HUES6 (cell line): ENCODE data around the gene ZNF407.
"Not testable (repeated sequence)": the region's sequence is repeated elsewhere in the genome, so short reads cannot be mapped to it uniquely, and the experiment has no call there.

Source experiments
- H3K27ac ChIP-seq: 2 replicates; pipeline ENCODE4 v1.7.0; 2013; ENCODE audit warnings: low read depth, mild to moderate bottlenecking, low read length, inconsistent platforms
- H3K27me3 ChIP-seq: 2 replicates; pipeline ENCODE4 v1.6.1; 2013; ENCODE audit warnings: low read length; ENCODE audit not compliant: control insufficient read depth, insufficient read depth
- H3K36me3 ChIP-seq: 2 replicates; pipeline ENCODE4 v1.6.1; 2013; ENCODE audit warnings: low read length; ENCODE audit not compliant: control insufficient read depth, insufficient read depth
- H3K4me1 ChIP-seq: 2 replicates; pipeline ENCODE4 v1.6.1; 2013; ENCODE audit warnings: low read length; ENCODE audit not compliant: control insufficient read depth, insufficient read depth
- H3K4me3 ChIP-seq: 2 replicates; pipeline ENCODE4 v1.5.1; 2013; ENCODE audit warnings: low read depth, low read length
- H3K9ac ChIP-seq: one replicate; pipeline ENCODE4 v1.6.1; 2013; ENCODE audit warnings: mild to moderate bottlenecking, low read length
- H3K9me3 ChIP-seq: 2 replicates; pipeline ENCODE4 v1.6.1; 2013; ENCODE audit warnings: low read depth, low read length; ENCODE audit not compliant: control insufficient read depth, insufficient read depth

ZNF407 gene

DNA sequence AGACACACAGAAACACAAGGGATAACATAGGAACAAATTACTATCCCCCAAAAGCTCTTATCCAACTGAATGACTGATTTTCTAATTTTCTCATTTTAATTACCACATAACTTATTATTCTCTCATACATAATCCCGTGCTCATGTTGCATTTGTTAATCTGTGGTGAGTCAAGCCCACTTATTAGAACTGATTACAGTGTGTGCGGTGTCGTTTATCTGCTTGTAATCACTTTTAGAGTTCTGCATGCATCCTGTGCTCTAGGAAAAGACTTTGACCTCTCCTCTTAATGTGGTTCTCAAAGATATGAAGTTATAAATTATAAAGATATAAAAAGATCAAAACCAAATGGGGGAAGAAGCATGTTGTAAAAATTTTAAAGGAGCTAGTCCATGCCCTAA lies 33.7 kb upstream of the ZNF407 start:
- Histone ChIP-seq H3K27ac (no peak overlapping the region), H3K4me3 (no peak overlapping the region), H3K9me3 (peaks cover 30% of the 10 kb centered on the region), H3K4me1 (no peaks in the 10 kb centered on the region), H3K9ac (no peak overlapping the region), H3K27me3 (no peaks in the 10 kb centered on the region; the same call in 1 of the 2 replicates), H3K36me3 (no peaks in the 10 kb centered on the region)

DNA sequence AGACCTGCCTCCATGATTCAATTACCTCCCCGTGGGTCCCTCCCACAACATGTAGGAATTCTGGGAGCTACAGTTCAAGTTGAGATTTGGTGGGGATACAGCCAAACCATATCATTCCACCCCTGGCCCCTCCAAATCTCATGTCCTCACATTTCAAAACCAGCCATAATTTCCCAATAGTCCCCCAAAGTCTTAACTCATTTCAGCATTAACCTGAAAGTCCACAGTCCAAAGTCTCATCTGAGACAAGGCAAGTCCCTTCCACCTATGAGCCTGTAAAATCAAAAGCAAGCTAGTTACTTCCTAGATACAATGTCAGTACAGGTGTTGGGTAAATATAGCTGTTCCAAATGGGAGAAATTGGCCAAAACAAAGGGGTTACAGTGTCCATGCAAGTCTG lies 32.5 kb upstream of the ZNF407 start:
- H3K4me1 ChIP-seq, H3K27me3 ChIP-seq, H3K4me3 ChIP-seq, H3K9ac ChIP-seq, H3K27ac ChIP-seq, H3K36me3 ChIP-seq: not testable (repeated sequence)
- H3K9me3 ChIP-seq, result peaks cover 30% of the 10 kb centered on the region

DNA sequence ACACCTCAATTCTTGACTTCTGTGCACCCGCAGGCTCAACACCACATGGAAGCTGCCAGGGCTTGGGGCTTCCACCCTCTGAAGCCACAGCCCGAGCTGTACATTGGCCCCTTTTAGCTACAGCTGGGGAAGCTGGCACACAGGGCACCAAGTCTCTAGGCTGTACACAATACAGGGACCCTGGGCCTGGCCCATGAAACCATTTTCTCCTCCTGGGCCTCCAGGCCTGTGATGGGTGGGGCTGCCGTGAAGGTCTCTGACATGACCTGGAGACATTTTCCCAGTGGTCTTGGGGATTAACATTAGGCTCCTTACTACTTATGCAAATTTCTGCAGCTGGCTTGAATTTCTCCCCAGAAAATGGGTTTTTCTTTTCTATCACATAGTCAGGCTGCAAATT lies 31.7 kb upstream of the ZNF407 start:
- not testable (repeated sequence) for H3K27me3 ChIP-seq, H3K9ac ChIP-seq
- H3K9me3 ChIP-seq, result peaks cover 30% of the 10 kb centered on the region

DNA sequence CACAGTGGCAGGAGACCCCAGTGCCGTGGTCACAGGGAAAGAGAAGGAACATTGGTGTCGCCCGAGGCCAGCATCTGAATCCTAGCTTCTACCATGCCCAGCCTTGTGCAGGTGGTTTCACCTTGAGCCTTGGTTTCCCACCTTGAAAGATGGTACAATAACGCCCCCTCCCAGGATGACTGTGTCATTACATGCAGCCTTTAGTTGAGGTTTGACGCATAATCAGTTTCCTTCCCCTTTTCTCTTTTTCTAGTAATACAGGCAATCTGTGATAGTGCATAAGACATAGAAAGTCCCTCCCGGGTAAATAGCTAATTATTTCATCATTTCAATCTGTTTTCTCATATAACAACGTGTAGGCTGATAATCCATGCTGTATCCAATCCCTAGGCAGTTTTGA lies 29.8 kb upstream of the ZNF407 start:
- Histone ChIP-seq H3K27ac (no peak overlapping the region), H3K36me3 (no peaks in the 10 kb centered on the region), H3K9me3 (peaks cover 30% of the 10 kb centered on the region), H3K27me3 (no peaks in the 10 kb centered on the region; the same call in 1 of the 2 replicates), H3K9ac (no peak overlapping the region), H3K4me3 (no peak overlapping the region), H3K4me1 (no peaks in the 10 kb centered on the region)

More for the DNA sequence above, 31.7 kb upstream of the ZNF407 start:
- H3K36me3 ChIP-seq, H3K4me1 ChIP-seq, H3K27ac ChIP-seq, H3K4me3 ChIP-seq: not testable (repeated sequence)

GRCh38 chr18:74569401-74569800 lies 28.3 kb upstream of the ZNF407 start:
- no peak overlapping the region for H3K4me3 ChIP-seq
- H3K27me3 ChIP-seq, result no peaks in the 10 kb centered on the region; the same call in 1 of the 2 replicates
- no peaks in the 10 kb centered on the region for H3K36me3 ChIP-seq
- peaks cover 28% of the 10 kb centered on the region for H3K9me3 ChIP-seq
- no peaks in the 10 kb centered on the region for H3K4me1 ChIP-seq
- no peak overlapping the region for H3K9ac ChIP-seq
- H3K27ac ChIP-seq, result no peak overlapping the region

- H3K27me3 ChIP-seq, result no peaks in the 10 kb centered on the region; the same call in 1 of the 2 replicates
- H3K4me3 ChIP-seq, result no peak overlapping the region
- no peak overlapping the region for H3K9ac ChIP-seq
- H3K36me3 ChIP-seq, result no peaks in the 10 kb centered on the region
- H3K27ac ChIP-seq, result no peak overlapping the region
- H3K9me3 ChIP-seq, result peaks cover 22% of the 10 kb centered on the region
- no peaks in the 10 kb centered on the region for H3K4me1 ChIP-seq
These were observed 27.4 kb upstream of the ZNF407 start for GRCh38 chr18:74570266-74570665.

GRCh38 chr18:74571895-74572680 lies 25.6 kb upstream of the ZNF407 start:
- Histone ChIP-seq H3K4me3 (no peak overlapping the region), H3K27me3 (no peaks in the 10 kb centered on the region; the same call in 1 of the 2 replicates), H3K9ac (no peak overlapping the region), H3K4me1 (no peaks in the 10 kb centered on the region), H3K36me3 (no peaks in the 10 kb centered on the region), H3K9me3 (peaks cover 7% of the 10 kb centered on the region), H3K27ac (no peak overlapping the region)

- H3K36me3 ChIP-seq, result no peaks in the 10 kb centered on the region
- 0 out of 2 replicates have a peak, but pooled peaks cover 3% of the 10 kb centered on the region for H3K4me1 ChIP-seq
- H3K27ac ChIP-seq, result no peak overlapping the region
- H3K9me3 ChIP-seq, result no peaks in the 10 kb centered on the region; the same call in 1 of the 2 replicates
- no peak overlapping the region for H3K9ac ChIP-seq
- no peaks in the 10 kb centered on the region; the same call in 1 of the 2 replicates for H3K27me3 ChIP-seq
- H3K4me3 ChIP-seq, result no peak overlapping the region
These were observed 24.6 kb upstream of the ZNF407 start for GRCh38 chr18:74573053-74573452.

DNA sequence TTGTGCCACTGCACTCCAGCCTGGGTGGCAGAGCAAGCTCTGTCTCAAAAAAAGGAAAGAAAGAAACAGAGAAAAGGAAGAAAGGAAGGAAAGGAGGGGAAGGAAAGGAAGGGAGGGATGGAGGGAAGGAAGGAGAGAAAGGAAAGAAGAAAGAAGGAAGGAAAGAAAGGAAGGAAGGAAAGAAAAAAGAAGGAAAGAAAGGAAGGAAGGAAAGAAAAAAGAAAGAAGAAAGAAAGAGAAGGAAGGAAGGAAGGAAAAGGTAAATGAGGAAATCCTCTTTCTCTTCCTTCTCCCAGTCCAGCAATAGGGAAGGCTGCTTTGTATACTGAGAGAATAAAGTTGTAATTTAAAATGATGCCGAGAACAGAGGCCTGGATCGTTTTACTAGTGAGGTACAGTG lies 22.8 kb upstream of the ZNF407 start:
- H3K36me3 ChIP-seq, result no peaks in the 10 kb centered on the region
- H3K9ac ChIP-seq, result no peak overlapping the region
- H3K9me3 ChIP-seq, result no peaks in the 10 kb centered on the region
- H3K27me3 ChIP-seq, result no peaks in the 10 kb centered on the region; the same call in 1 of the 2 replicates
- no peak overlapping the region for H3K4me3 ChIP-seq
- H3K27ac ChIP-seq, result no peak overlapping the region
- 0 out of 2 replicates have a peak, but pooled peaks cover 3% of the 10 kb centered on the region for H3K4me1 ChIP-seq

- H3K4me3 ChIP-seq, result no peak overlapping the region
- no peak overlapping the region for H3K27ac ChIP-seq
- 0 out of 2 replicates have a peak, but pooled peaks cover 3% of the 10 kb centered on the region for H3K4me1 ChIP-seq
- no peaks in the 10 kb centered on the region for H3K36me3 ChIP-seq
- no peaks in the 10 kb centered on the region; the same call in 1 of the 2 replicates for H3K27me3 ChIP-seq
- no peaks in the 10 kb centered on the region for H3K9me3 ChIP-seq
- H3K9ac ChIP-seq, result no peak overlapping the region
These were observed 20.7 kb upstream of the ZNF407 start for GRCh38 chr18:74577019-74577418.

DNA sequence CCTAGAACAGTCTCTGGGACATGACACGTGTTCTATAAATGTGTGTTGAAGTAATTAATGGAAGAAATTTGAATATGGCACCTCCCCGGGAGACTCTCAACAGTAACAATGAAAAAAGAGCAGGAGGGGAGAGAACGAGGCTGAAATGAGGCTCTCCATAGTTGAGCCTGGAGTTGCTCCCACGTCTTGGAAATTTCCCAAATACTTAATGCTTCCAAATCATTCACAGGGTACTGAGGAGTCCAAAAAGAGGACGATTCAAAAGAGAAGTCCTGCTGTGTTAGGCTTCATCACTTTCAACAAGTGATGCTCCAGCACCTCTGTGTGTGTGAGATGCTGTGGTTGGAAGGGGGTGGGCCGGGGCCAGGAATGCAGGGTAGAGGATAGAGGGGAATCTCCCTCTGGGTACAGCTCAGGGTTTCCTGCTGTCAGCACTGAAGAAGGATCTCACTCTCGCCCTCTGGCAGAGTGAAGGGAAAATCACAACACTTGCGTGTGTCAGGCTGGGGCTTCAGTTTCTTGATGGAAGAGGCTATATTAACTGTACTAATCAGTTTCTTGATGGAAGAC lies 18.1 kb upstream of the ZNF407 start:
- no peak overlapping the region for H3K9ac ChIP-seq
- peaks cover 4% of the 10 kb centered on the region for H3K27me3 ChIP-seq
- H3K36me3 ChIP-seq, result no peaks in the 10 kb centered on the region
- no peak overlapping the region for H3K27ac ChIP-seq
- H3K9me3 ChIP-seq, result no peaks in the 10 kb centered on the region
- H3K4me3 ChIP-seq, result no peak overlapping the region
- H3K4me1 ChIP-seq, result 0 out of 2 replicates have a peak, but pooled peaks cover 3% of the 10 kb centered on the region
